Anterior cingulate cortex (tissue), 58 donors: Measurements from ENCODE around the gene TAF6L.

Experiments used
- DNase-seq, 58 donors: peaks; one replicate each; lab custom pipeline; 2025; lab: John Stamatoyannopoulos, UW

TAF6L gene

DNA sequence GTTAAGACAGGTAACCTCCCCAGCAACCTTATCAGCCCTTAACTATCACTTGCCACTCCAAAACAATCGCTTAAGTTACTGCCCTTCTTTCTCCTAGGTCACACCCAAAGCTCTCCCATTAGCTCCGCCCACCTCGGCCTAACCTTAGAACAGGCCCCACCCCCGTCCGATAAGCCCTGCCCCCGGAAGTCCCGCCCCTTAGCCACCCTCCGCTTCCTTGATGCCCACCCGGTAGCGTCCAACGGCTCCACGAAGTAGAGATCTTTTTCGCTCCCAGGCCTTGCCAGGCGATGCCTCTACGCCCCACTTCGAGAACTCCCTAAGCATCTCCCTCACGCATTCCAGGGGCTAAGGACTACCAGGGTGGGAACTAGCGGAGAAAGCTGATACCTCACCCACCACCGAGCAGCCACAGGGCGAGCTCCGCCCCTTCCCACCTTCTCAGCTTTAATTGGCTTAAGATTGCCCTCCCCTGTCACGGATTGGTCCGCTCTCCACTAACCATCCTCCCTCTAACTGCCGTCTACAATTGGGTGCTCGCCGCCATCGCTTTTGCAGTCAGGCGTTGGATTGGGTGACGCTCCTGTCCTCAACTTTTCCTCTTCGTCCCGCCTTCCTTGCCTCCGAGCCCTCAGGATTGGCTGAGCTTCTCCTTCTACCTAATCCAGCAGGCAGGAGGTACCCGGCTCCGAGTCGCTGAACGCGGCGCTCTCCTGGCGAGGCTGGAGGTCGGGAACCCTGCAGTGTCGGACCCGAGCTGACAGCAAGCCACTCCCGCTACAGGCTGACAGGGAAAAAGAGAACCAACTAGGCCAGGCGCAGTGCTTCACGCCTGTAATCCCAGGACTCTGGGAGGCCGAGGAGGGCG lies 17.2 kb upstream of the TAF6L start, which contains the start of gene ZBTB3:
ZBTB3 (minus strand) TSS at position 425 of the 868 bp plus-strand sequence. CDS start 496 bp downstream, outside the sequence.
- peak; percentile 77 to 100 (median 98) for DNase-seq

DNA sequence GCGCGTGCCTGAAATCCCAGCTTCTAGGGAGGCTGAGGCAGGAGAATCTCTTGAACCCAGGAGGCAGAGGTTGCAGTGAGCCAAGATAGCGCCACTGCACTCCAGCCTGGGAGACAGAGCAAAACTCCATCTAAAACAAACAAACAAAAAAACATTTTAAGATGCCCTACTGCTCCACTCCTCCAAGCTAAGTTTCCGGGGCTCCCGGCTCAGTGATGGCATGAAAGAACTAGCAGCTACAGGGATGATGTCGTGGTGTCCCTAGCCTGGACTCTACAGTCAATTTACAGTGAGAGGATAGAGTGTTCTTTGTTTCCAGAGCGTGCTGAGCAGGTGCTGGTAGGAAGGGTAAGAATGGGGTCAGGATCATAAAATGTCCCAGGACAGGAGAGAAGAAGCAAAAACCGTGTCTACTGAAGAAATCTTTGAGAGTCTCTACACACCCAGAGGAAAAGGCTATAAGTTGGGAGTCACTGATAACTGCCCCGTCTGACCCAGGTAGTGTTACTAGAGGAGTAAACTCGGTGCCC lies 16.0 kb upstream of the TAF6L start:
- DNase-seq = peak in 2 of 58 donors; percentile 5 to 10

DNA sequence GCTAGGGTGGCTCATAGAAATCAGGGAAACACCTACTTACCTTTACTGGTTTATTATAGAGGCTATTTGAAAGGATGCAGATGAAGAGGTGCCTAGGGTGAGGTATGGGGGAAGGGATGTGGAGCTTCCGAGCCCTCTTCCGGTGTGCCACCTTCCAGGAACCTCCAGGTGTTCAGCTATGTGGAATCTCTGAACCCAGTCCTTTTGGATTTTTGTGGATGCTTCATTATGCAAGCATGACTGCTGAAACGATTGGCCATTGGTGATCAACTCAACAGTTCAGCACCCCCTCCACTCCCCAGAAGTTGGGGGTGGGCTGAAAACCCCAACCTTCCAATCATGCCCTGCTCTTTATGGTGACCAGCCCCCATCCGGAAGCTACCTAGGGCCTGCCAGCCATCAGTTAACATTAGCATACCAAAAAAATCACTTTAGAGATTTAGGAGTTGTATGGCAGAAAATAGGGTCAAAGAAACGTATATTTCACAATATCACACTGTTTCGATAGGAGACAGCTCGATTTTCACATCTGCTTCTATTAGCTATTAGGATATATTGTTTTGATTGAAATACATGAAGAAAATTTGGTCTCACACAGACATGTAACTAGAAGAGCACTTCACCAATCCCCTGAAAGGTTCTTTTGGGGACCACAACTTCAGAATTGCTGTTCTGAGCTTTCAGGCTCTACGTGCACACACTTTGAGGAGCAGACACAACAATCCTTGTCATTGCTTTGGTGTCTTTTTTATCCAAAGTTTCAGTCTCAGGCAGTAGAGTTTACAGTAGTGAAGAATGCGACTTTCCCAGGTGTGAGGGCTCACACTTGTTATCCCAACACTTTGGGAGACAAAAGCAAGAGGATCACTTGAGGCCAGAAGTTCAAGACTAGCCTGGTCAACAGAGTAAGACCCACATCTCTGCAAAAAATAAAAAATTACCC lies 13.1 kb upstream of the TAF6L start:
- no peak for DNase-seq

DNA sequence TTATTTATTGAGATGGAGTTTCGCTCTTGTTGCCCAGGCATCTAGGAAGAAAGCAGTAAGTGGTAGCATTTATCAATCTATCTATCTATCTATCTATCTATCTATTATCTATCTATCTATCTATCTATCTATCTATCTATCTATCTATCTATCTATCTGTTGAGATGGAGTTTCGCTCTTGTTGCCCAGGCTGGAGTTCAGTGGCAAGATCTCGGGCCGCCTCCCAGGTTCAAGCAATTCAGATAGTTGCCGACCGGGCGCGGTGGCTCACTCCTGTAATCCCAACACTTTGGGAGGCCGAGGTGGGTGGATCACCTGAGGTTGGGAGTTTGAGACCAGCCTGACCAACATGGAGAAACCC lies 10.3 kb upstream of the TAF6L start:
- DNase-seq = peak in 1 of 58 donors; percentile 41

DNA sequence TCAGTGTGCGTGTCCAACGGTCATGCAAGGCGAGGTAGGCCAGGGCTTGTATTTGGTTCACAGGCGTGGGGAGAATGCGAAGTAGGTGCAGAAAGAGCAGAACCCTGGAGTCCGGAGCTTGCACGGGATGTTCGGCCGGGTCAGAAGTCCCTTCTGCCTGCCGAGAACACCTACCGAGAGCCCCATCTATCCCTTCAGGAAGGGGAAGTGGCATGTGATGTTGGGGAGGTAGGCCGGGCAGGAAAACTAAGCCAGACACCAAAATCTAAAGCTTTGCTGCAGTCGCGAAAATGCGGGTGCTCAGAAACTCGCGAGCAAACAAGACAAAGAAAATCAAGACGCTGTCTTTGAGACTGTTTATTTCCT lies 435 bp upstream of the TAF6L start:
- peak in 42 of 58 donors; percentile 37 to 87 (median 63) for DNase-seq

DNA sequence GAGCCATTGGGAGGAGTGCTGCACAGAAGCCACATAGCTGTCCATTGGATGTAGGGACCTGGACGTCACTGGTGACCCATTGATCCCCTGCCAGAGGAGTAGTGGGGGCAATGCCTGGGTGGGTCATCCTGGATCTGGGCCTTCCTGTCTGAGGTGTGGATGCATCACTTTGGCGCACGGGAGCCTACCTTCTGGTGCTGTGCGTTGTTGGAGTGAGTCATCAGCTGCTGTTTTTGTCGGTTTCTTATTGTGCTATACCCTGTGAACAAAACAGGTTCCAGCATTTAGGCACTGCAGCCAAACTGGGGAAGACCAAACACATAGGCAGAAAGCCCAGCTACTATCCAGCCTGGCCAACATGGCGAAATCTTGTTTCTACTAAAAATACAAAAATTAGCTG lies 3.2 kb downstream of the TAF6L start:
- no peak for DNase-seq

DNA sequence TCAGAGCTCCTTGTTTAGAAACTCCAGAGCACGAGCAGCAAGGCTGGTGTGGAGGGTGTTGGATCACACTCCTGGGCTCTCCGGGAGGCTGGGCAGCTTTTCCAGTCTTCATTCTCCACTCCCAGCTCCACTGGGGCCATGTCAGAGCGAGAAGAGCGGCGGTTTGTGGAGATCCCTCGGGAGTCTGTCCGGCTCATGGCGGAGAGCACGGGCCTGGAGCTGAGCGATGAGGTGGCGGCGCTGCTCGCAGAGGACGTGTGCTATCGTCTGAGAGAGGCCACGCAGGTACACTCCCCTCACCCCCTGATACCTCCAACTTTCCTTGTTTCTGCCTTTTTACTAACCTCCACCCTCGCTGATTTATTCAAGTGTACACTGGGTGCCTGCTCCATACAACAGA lies 4.5 kb downstream of the TAF6L start:
- no peak for DNase-seq

DNA sequence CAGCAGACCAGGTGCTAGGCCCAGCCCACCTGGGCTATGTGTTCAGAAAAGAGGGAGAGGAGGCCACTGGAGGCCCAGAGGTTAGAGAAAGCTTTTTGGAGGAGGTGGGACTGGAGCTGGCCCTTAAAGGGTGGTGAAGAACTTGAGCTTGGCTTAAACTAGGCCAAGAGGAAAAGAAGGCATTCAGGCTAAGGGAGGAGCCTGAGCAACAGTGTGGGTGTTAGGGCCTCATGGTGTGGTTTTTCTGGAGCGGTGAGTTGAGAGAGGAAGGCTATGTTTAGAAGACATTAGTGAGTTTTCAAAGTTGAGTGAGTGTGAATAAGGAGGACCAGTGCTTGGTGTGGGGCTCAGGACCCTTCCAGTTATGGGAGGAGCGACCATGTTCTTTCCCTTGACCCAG lies 6.2 kb downstream of the TAF6L start:
- no peak for DNase-seq

DNA sequence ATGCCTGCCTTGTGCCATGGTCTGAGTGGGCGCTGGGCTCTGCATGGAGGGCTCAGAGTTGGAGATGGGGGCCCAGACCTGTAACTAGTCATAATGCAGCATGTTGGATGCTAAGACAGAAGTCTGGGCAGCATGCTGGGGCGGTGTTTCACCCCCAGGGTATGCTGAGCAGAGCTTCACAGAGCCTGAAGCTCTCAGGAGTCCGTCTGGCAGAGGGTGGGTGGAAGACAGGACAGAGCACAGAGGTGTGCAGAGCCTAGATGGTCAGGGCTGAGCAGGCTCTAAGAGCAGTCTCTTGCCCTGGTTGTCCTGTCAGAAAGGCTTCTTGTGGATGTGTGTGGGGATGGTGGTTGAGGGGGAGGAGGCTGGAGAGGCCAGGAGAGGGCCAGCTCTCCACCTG lies 7.2 kb downstream of the TAF6L start:
- no peak for DNase-seq

DNA sequence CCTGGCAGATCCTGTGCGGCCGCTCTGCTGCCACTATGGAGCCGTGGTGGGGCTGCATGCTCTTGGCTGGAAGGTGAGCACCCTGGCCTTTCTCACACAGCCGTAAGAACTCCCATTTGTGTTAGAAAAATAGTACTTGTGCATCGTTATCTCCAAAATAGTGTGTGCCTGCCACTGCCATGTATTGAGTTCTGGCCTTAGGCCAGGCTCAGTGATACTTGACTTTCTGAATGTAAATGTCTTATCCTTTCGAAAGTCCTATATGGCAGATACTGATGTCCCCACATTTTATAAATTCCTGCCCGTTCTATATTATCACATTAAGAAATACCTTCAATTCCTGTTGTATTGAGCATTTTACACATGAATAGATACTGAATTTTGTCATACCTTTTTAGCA lies 11.6 kb downstream of the TAF6L start:
- DNase-seq = no peak

DNA sequence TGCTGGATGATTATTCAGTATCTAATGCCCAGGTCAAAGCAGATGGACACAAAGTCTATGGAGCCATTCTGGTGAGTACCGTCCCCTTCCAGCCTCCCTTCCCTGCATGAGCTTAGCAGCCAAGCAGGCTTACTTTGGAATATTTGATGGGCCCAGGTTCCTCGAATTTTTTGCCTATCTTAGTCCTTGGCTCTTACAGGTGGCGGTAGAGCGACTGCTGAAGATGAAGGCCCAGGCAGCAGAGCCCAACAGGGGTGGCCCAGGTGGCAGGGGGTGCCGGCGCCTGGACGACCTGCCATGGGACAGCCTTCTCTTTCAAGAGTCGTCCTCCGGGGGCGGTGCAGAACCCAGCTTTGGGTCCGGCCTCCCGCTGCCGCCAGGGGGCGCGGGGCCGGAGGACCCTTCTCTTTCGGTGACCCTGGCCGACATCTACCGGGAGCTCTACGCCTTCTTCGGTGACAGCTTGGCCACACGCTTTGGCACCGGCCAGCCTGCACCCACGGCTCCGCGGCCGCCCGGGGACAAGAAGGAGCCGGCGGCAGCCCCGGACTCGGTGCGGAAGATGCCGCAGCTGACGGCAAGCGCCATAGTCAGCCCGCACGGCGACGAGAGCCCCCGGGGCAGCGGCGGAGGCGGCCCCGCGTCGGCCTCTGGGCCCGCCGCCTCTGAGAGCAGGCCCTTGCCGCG lies 15.3 kb downstream of the TAF6L start:
- DNase-seq = peak in 57 of 58 donors; percentile 23 to 83 (median 69)

DNA sequence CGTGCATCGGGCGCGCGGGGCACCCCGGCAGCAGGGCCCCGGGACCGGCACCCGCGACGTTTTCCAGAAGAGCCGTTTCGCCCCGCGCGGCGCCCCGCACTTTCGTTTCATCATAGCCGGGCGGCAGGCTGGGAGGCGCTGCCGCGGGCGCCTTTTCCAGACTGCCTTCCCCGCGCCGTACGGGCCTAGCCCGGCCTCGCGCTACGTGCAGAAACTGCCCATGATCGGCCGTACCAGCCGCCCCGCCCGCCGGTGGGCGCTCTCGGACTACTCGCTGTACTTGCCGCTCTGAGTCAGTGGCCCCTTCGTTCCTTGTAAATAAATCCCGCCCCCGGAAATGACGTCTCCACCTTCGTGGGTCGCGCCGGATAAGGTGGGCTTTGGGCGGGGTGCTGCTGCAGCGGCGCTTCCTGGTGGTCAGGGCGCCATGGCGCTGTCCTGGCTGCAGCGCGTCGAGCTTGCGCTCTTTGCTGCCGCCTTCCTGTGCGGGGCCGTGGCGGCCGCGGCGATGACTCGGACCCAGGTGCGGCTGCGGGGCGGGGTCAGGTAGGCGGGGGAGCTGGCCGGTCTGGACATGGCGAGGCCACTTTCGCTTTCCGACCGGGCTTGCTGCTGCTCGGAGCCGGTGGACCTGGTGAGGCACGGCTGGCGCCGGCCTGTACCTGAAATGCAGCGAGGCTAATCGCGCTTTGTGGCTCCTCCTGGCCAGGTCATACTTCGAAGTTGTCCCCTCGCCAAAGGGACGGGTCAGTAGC lies 16.0 kb downstream of the TAF6L start, which contains the start of gene TMEM179B:
TMEM179B (plus strand) TSS at position 398 of the 755 bp plus-strand sequence; CDS start at position 428, 30 bp downstream.
- peak; percentile 74 to 99 (median 95) for DNase-seq

DNA sequence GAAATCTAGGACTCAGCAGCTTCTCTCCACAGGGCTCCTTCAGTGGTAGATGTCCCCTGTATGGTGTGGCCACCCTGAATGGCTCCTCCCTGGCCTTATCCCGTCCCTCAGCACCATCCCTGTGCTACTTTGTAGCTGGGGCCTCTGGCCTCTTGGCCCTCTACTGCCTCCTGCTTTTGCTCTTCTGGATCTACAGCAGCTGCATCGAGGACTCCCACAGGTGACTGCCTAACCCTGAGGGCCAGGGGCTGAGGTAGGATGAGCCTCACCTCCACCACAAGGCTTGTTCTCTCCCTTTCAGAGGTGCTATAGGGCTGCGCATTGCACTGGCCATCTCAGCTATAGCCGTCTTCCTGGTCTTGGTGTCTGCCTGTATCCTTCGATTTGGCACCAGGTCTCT lies 17.8 kb downstream of the TAF6L start:
- no peak for DNase-seq

DNA sequence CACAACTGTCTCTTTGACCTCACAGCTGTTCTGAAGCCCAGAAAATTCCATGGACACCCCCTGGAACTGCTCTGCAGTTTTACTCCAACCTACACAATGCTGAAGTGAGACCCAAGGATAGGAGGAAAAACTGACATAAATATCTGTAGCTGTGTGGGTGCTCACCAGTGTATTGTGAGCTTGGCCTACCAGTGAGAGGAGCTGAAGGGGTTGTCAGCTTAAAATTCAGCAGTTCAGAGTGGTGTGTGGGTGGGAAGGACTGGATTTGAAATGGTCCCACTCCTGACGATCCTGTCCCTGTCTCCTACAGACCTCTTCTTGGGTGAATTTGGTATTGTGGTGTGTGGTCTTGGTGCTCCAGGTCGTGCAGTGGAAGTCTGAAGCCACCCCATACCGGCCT lies 18.4 kb downstream of the TAF6L start:
- DNase-seq = peak in 3 of 58 donors; percentile 4 to 24 (median 15)

DNA sequence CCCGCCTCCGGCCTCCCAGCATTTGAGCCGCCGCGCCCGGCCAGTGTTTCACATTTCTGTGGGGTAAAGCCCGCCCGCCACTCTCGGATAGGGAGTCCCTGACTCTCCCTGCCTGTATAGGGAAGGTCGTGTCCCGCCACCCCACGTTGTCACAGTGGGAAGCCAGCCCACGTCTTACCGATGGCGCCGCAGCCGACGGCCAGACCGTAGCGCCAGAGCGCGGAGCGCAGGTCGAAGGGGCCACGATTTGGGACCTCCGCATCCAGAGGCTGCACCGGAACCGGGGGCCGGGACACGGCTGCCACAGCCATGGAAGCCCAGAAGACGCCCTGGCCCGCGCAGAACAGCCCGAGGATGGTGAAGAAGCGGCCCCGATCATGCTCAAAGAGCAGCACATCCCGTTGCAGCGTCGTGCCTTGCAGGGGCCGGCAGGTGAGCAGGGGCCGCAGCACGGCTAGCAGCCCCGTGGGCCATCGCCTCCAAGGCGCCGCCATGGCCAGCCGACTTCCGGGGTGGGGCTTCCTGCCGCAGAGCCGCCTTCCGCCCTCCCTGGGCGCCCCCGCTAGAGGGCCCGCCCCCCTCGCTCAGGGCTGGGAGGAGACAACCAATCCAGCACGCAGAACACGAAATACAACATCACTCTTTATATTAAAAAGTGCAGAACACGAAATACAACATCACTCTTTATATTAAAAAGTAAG lies 20.5 kb downstream of the TAF6L start, which contains the start of gene TMEM223:
TMEM223 (minus strand) TSS at position 506 of the 701 bp plus-strand sequence; CDS start at position 494, 12 bp downstream.
- DNase-seq = peak; percentile 26 to 94 (median 80)

DNA sequence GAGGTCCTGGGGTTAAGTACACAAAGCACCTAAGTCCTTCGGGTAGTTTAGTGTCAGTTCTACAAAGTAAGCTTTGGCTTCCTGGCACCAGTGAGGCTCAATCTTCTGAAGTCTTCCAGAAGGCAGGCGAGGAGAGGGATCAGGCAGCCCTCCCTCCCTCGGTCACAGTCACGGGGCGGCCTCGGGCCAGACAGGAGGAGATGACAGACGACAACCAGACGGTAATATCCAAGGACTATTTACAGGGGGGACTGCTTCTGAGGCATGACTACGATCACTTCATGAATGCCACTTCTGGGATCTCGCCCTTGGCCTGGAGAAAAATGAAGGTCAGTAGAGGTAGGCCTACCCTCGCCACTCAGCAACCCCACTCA lies 21.0 kb downstream of the TAF6L start:
- peak in 2 of 58 donors; percentile 33 to 52 for DNase-seq

DNA sequence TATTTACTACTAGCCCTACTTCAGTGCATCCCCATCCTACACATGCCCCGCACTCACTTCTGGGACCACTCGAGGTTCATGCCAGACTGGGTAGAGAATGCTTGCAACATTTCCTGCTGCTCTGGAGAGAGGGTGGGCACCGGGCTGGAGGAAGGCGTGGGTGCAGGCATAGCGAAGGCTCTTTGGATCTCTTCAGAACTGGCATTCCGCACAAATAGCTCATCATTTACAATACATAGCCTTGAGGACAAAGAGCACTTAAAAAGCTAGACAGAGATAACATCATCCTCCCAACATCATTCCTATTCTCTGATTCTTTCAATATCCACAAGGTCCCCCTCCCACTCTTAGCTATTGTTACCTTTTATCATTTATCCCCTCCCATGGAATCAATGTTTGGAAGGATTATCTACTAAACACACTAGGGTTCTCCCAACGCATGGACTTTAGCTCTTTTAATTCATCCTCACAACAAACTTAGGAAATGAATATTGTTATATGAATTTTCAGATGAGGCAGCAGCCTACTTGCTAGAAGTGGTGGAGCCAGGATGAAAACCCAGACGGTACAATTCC lies 23.1 kb downstream of the TAF6L start:
- DNase-seq = no peak

DNA sequence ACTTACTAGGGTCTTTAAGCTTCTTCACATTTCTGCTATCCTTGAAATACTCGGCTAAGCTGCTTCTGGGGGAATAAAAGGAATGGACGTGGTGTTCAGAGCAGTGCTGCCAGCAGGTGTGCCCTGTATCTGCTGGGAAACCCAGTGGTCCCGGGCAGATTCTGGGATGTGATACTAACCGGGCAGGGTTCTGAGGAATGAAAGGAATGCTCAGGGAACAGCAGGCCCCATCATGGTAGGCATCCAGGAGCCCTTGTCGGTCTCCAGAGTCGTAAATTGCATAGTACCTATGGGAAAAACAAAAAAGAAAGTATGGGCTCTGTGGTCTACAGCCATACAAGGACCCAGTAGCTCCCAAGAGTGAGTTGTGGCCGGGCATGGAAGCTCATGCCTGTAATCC lies 25.1 kb downstream of the TAF6L start:
- DNase-seq = no peak
